GM12878 (cell line): Measurements from ENCODE around the gene SNRNP25.

ENCODE experiments used
- TF ChIP-seq, protein P1 (sequence below): IDR thresholded peaks from 2 replicates; pipeline ENCODE4 v1.6.1; 2012; ENCODE audit warnings: low read depth, low read length, improper control_type of control experiment
- TF ChIP-seq, protein P2 (sequence below), 3 experiments: IDR thresholded peaks in 2 of 3; conservative IDR thresholded peaks in 1 of 3; 2 replicates each; pipeline ENCODE4 v1.5.1; 2011; ENCODE audit warnings: low read depth in 3 of 3, low read length in 3 of 3, mild to moderate bottlenecking in 3 of 3, control low read depth in 2 of 3, moderate library complexity in 2 of 3, inconsistent platforms in 1 of 3, mixed read lengths in 1 of 3; ENCODE audit not compliant: control insufficient read depth in 2 of 3, insufficient read depth in 1 of 3; ENCODE audit errors: extremely low read depth in 1 of 3

DNA sequence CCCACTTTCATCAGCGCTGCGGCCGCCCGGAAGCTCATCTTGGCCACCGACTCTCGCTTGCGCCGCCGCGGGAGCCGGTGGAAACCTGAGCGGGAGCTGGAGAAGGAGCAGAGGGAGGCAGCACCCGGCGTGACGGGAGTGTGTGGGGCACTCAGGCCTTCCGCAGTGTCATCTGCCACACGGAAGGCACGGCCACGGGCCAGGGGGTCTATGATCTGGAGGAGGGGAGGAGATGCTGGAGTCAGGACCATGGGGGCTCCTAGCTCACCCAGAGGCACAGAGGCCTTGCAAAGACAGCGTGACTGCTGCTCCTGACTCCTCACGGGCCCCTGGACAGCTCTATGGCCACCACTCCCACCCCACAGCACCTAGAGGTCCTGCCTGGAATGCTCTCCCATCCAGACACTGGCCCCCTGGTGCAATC is 9.4 kb downstream of the SNRNP25 start:
- TF ChIP-seq, protein P1, sequence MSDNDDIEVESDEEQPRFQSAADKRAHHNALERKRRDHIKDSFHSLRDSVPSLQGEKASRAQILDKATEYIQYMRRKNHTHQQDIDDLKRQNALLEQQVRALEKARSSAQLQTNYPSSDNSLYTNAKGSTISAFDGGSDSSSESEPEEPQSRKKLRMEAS = no peak
- TF ChIP-seq, protein P2, sequence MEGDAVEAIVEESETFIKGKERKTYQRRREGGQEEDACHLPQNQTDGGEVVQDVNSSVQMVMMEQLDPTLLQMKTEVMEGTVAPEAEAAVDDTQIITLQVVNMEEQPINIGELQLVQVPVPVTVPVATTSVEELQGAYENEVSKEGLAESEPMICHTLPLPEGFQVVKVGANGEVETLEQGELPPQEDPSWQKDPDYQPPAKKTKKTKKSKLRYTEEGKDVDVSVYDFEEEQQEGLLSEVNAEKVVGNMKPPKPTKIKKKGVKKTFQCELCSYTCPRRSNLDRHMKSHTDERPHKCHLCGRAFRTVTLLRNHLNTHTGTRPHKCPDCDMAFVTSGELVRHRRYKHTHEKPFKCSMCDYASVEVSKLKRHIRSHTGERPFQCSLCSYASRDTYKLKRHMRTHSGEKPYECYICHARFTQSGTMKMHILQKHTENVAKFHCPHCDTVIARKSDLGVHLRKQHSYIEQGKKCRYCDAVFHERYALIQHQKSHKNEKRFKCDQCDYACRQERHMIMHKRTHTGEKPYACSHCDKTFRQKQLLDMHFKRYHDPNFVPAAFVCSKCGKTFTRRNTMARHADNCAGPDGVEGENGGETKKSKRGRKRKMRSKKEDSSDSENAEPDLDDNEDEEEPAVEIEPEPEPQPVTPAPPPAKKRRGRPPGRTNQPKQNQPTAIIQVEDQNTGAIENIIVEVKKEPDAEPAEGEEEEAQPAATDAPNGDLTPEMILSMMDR (IDR thresholded peaks at IDR 0.05 in 2 of 3, conservative IDR thresholded peaks at IDR 0.05 in 1 of 3; ENCODE audit: control insufficient read depth in 2 of 3, extremely low read depth in 1 of 3, insufficient read depth in 1 of 3, low read depth in 3 of 3, low read length in 3 of 3) = no peak
